Ovary (tissue), 9 donors: ENCODE data around the gene SAG. TPM values are rescaled to one million over a fixed set of nuclear protein-coding genes. Genes with fewer than 3 reads are reported as not detected.

ENCODE experiments used
- DNase-seq, 5 donors: peaks; one replicate each; pipeline ENCODE4 v3.0.0-alpha.2; 2019 to 2020
- H3K27ac ChIP-seq, 2 donors: fragments of 200-600 bp; one replicate each; pipeline versions ENCODE4 v1.5.1 to v1.8.0; 2019 to 2022
- H3K27me3 ChIP-seq: fragments of 200-600 bp; one replicate; pipeline ENCODE4 v1.8.0; 2022
- H3K36me3 ChIP-seq: fragments of 200-600 bp; sonication (generic); one replicate; pipeline ENCODE4 v1.5.1; 2019
- H3K4me1 ChIP-seq: one replicate; pipeline ENCODE4 v1.8.1; 2013; ENCODE audit warnings: mild to moderate bottlenecking, moderate library complexity; ENCODE audit not compliant: insufficient read depth
- H3K4me3 ChIP-seq: fragments of 200-600 bp; sonication (generic); one replicate; pipeline ENCODE4 v1.5.1; 2017
- H3K9me3 ChIP-seq, 2 donors: fragments of 200-600 bp in 1 of 2; sonication (generic) in 1 of 2; one replicate each; pipeline versions ENCODE4 v1.5.1 to v1.8.1; 2013 to 2019; ENCODE audit warnings: mild to moderate bottlenecking in 1 of 2, moderate library complexity in 1 of 2
- CTCF ChIP-seq, 3 donors: fragments of 450-650 bp in 2 of 3; fragments of 200-600 bp in 1 of 3; IDR thresholded peaks; one replicate each; pipeline versions ENCODE4 v1.5.1 to v1.8.0; 2016 to 2022; ENCODE audit warnings: antibody characterized with exemption in 3 of 3, mild to moderate bottlenecking in 1 of 3
- EP300 ChIP-seq: sonication (generic); formaldehyde crosslinking; IDR thresholded peaks from one replicate; pipeline ENCODE4 v1.6.1; 2017; ENCODE audit warnings: antibody characterized with exemption
- POLR2A ChIP-seq: fragments of 450-650 bp; IDR thresholded peaks from one replicate; pipeline ENCODE4 v1.6.1; 2017; ENCODE audit warnings: antibody characterized with exemption, mild to moderate bottlenecking, moderate library complexity
- WGBS, 3 donors: extraction: QIAGEN DNeasy Blood & Tissue Kit in 1 of 3; methylation state at CpG; one replicate each; pipeline versions ENCODE4 v1.1.5 to v1.1.7; 2013 to 2017; 5-methylcytosine and 5-hydroxymethylcytosine counted together
- intact Hi-C, 4 donors: fragments of 100-400 bp; cut with DNase I; formaldehyde crosslinking; loops; one replicate each; pipeline versions ENCODE4 v1.11.0 to v1.15.1; 2022 to 2023
- polyA plus RNA-seq, 2 donors: library from polyadenylated mRNA; stranded (reverse); fragments of 200-250 nt in 1 of 2; fragments of 350-450 nt in 1 of 2; fragmentation: Illumina TruSeq in 1 of 2; extraction: RNeasy Lipid Tissue Mini Kit (QIAGEN cat#74804) in 1 of 2; gene quantifications; one replicate each; pipeline ENCODE4 v1.2.3, GENCODE V29; 2013 to 2014
- small RNA-seq: library from RNA; depleted of rRNA; stranded (forward); fragments of <200 nt; gene quantifications from one replicate; pipeline ENCODE3, GENCODE V24; 2016
- total RNA-seq, 7 donors: library from RNA; depleted of rRNA in 2 of 7; stranded (reverse); fragments of >200 nt in 2 of 7; fragmentation: NEBNext Ultra II Directional in 3 of 7; extraction: Animal tissue kit (Norgen Biotek cat#: 25700) in 3 of 7; gene quantifications; one replicate each; pipeline versions ENCODE4 v1.1.0 to v1.2.4, GENCODE V29; 2016 to 2023
- donor health status: DM: no; HTN: no; CAD: no; lungs with moderate emphysema.
- donor health status: DM: no; HTN: no; CAD: no.
- donor health status: Bipolar disorder and iron deficiency.
- donor health status: DM: yes; HTN: yes; CAD: no.
- donor health status: DM: no; HTN: no; CAD: no.
- donor health status: DM: yes; HTN: yes; CAD: no.

SAG gene
- total and polyA plus RNA-seq, 9 donors = not detected

- Histone ChIP-seq H3K4me1 (peaks cover 27% of the 10 kb centered on the region), H3K27ac (peak overlapping the region; percentile 59 to 91), H3K27me3 (no peaks in the 10 kb centered on the region), H3K9me3 (no peaks in the 10 kb centered on the region), H3K4me3 (no peak overlapping the region), H3K36me3 (no peaks in the 10 kb centered on the region)
- DNase-seq = no peak
- TF ChIP-seq CTCF (IDR thresholded peaks at IDR 0.05) = no peak
- TF ChIP-seq POLR2A = no peak
- intact Hi-C loops = loop anchor here in 1 of 4 donors (10.0 kb wide), 1 partner anchor 55 kb away; no protein-coding TSS in a partner anchor
- 33 to 39% (median 36%) methylated on average over 8 of the region's 8 CpGs for WGBS, 3 donors
These were observed 82.0 kb downstream of the SAG start for GRCh38 chr2:233389601-233390125.

- H3K4me1 ChIP-seq = peaks cover 5% of the 10 kb centered on the region
- intact Hi-C loops = no loop called here
- no peak overlapping the region for H3K27ac ChIP-seq
- H3K36me3 ChIP-seq = no peaks in the 10 kb centered on the region
- H3K4me3 ChIP-seq = no peak overlapping the region
- no peaks in the 10 kb centered on the region for H3K27me3 ChIP-seq
- H3K9me3 ChIP-seq = no peaks in the 10 kb centered on the region
- no peak for TF ChIP-seq POLR2A
- TF ChIP-seq CTCF (IDR thresholded peaks at IDR 0.05) = no peak
- no peak for TF ChIP-seq EP300
- DNase-seq = no peak
- 96 to 100% (median 97%) methylated on average over 7 of the region's 7 CpGs for WGBS, 3 donors
These were observed 88.1 kb downstream of the SAG start for GRCh38 chr2:233395687-233396086.

Small RNA genes within 50 kb of the gene (small RNA-seq; reads per million reads assigned to genes)
- gene RF00019 (not detected), gene SCARNA5 (180 reads per million, percentile 93 among the genes with 10 or more reads in this experiment), gene SCARNA6 (20.9 reads per million, percentile 87 among the genes with 10 or more reads in this experiment)

Other genes starting within 250 kb of the SAG start
- 10 to 100 TPM in 1 of 7 donors, 1 to 10 TPM in 6; 4.1 to 11.4 (median 7.7) TPM for gene INPP5D, start 247.5 kb upstream of the SAG start, total RNA-seq
- gene INPP5D, start 247.5 kb upstream of the SAG start, polyA plus RNA-seq = 10 to 100 TPM in 1 of 2 donors, 1 to 10 TPM in 1; 4.3 to 14.4 TPM
- gene ATG16L1, start 56.1 kb upstream of the SAG start, total RNA-seq = 10 to 100 TPM; 16.3 to 32.3 (median 21.4) TPM
- gene ATG16L1, start 56.1 kb upstream of the SAG start, polyA plus RNA-seq = 10 to 100 TPM in 1 of 2 donors, 1 to 10 TPM in 1; 9.5 to 17.6 TPM
- 10 to 100 TPM in 6 of 7 donors, 1 to 10 TPM in 1; 9.4 to 81.8 (median 39.5) TPM for gene DGKD, start 46.7 kb downstream of the SAG start, total RNA-seq
- gene DGKD, start 46.7 kb downstream of the SAG start, polyA plus RNA-seq = 10 to 100 TPM; 19.0 to 19.1 TPM